Measurements from ENCODE around the gene CCSER1. TPM values are rescaled to one million over a fixed set of nuclear protein-coding genes. Genes with fewer than 3 reads are reported as not detected.
"Not testable (repeated sequence)": the region's sequence is repeated elsewhere in the genome, so short reads cannot be mapped to it uniquely, and the experiment has no call there.

CCSER1 gene
- total RNA-seq, 1 donor, result 0.43 TPM

- TF ChIP-seq, protein P1, sequence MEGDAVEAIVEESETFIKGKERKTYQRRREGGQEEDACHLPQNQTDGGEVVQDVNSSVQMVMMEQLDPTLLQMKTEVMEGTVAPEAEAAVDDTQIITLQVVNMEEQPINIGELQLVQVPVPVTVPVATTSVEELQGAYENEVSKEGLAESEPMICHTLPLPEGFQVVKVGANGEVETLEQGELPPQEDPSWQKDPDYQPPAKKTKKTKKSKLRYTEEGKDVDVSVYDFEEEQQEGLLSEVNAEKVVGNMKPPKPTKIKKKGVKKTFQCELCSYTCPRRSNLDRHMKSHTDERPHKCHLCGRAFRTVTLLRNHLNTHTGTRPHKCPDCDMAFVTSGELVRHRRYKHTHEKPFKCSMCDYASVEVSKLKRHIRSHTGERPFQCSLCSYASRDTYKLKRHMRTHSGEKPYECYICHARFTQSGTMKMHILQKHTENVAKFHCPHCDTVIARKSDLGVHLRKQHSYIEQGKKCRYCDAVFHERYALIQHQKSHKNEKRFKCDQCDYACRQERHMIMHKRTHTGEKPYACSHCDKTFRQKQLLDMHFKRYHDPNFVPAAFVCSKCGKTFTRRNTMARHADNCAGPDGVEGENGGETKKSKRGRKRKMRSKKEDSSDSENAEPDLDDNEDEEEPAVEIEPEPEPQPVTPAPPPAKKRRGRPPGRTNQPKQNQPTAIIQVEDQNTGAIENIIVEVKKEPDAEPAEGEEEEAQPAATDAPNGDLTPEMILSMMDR (IDR thresholded peaks at IDR 0.05; ENCODE audit: insufficient read depth, low read depth, low read length), result no peak
- no peak for DNase-seq (ENCODE audit: low read depth)
- H3K4me3 ChIP-seq (ENCODE audit: low read depth, low read length), result no peak overlapping the region
Measured at GRCh38 chr4:91359041-91360031, 1232.1 kb downstream of the CCSER1 start.

- DNase-seq (ENCODE audit: low read depth), result no peak
- TF ChIP-seq, protein P1 (IDR thresholded peaks at IDR 0.05; ENCODE audit: insufficient read depth, low read depth, low read length), result no peak
- H3K4me3 ChIP-seq (ENCODE audit: low read depth, low read length), result no peak overlapping the region
Measured at GRCh38 chr4:91362125-91362524, 1234.9 kb downstream of the CCSER1 start.

DNA sequence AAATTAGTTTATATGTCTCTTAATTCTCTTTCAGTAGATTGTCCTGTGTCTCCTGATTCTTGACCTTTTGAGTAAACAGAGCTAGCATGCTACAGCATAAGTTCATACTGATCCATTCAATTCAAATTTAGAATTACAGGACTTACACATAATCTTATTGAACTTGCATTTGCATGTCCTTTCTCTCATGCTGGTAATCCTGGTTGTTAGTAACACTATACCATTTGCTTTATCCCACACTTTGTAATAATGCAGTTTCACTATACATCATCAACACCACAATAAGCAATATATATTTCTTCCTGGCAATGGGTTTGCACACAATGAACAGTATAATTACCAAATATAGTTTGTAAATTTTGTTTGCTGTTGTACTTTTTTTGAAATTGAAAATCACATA is 1239.4 kb downstream of the CCSER1 start:
- TF ChIP-seq, protein P1 (IDR thresholded peaks at IDR 0.05; ENCODE audit: insufficient read depth, low read depth, low read length), result no peak
- no peak for DNase-seq (ENCODE audit: low read depth)
- H3K4me3 ChIP-seq (ENCODE audit: low read depth, low read length), result no peak overlapping the region

- DNase-seq (ENCODE audit: low read depth), result no peak
- TF ChIP-seq, protein P1 (IDR thresholded peaks at IDR 0.05; ENCODE audit: insufficient read depth, low read depth, low read length), result no peak
- H3K4me3 ChIP-seq (ENCODE audit: low read depth, low read length), result no peak overlapping the region
Measured at GRCh38 chr4:91369116-91369515, 1241.9 kb downstream of the CCSER1 start.

DNA sequence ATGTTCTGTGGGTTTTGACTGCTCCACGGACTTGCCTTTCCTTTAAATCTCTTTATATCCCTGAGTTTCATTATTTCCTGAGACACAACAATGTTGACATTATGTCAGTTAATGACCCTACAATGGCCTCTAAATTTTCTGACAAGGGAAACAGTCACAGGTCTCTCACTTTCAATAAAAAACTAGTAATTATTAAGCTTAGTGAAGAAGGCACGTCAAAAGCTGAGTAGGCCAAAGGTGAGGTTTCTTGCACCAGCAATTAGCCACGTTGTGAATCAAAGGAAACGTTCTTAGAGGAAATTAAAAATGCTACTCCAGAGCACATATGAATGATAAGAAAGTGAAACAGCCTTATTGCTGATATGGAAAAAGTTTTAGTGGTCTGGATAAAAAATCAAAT is 1246.4 kb downstream of the CCSER1 start:
- no peak overlapping the region for H3K4me3 ChIP-seq (ENCODE audit: low read depth, low read length)
- no peak for DNase-seq (ENCODE audit: low read depth)
- TF ChIP-seq, protein P1 (IDR thresholded peaks at IDR 0.05; ENCODE audit: insufficient read depth, low read depth, low read length), result no peak

- H3K4me3 ChIP-seq (ENCODE audit: low read depth, low read length); DNase-seq (ENCODE audit: low read depth): not testable (repeated sequence)
Measured at GRCh38 chr4:91405431-91405830, 1278.2 kb downstream of the CCSER1 start.

DNA sequence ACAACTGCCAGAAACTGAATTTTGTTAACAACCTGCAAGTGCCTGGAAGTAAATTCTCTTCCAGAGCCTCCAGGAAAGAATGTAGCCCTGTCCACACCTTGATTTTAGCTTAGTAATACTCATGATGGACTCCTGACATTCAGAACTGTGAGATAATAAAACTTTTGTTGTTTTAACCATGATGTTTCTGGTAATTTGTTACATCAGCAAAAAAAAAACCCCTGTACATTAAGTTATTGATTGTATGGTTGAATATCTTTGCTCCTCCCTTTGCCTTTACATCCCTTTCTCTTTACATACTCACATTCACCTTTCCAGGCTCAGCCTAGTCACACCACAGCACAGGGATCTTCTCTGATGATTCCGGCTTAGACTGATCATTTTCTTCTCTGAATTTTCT is 1294.8 kb downstream of the CCSER1 start:
- TF ChIP-seq, protein P1 (IDR thresholded peaks at IDR 0.05; ENCODE audit: insufficient read depth, low read depth, low read length), result no peak
- no peak overlapping the region for H3K4me3 ChIP-seq (ENCODE audit: low read depth, low read length)
- no peak for DNase-seq (ENCODE audit: low read depth)

Measured in fibroblast of villous mesenchyme (primary cell).